Islet precursor cell (in vitro differentiated cells): ENCODE results near the gene CTNND2.
A peak's percentile ranks its signal among the peaks of the same experiment; 100 is the strongest.

ENCODE experiments used
- DNase-seq: peaks from one replicate; pipeline ENCODE4 v3.0.0-alpha.2; 2018

CTNND2 gene, protein sequence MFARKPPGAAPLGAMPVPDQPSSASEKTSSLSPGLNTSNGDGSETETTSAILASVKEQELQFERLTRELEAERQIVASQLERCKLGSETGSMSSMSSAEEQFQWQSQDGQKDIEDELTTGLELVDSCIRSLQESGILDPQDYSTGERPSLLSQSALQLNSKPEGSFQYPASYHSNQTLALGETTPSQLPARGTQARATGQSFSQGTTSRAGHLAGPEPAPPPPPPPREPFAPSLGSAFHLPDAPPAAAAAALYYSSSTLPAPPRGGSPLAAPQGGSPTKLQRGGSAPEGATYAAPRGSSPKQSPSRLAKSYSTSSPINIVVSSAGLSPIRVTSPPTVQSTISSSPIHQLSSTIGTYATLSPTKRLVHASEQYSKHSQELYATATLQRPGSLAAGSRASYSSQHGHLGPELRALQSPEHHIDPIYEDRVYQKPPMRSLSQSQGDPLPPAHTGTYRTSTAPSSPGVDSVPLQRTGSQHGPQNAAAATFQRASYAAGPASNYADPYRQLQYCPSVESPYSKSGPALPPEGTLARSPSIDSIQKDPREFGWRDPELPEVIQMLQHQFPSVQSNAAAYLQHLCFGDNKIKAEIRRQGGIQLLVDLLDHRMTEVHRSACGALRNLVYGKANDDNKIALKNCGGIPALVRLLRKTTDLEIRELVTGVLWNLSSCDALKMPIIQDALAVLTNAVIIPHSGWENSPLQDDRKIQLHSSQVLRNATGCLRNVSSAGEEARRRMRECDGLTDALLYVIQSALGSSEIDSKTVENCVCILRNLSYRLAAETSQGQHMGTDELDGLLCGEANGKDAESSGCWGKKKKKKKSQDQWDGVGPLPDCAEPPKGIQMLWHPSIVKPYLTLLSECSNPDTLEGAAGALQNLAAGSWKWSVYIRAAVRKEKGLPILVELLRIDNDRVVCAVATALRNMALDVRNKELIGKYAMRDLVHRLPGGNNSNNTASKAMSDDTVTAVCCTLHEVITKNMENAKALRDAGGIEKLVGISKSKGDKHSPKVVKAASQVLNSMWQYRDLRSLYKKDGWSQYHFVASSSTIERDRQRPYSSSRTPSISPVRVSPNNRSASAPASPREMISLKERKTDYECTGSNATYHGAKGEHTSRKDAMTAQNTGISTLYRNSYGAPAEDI (N-terminal part only)

GRCh38 chr5:11904265-11904906, at the start of gene CTNND2:
Gene CTNND2 (minus strand): TSS chr5:11904446. CDS start chr5:11903853, 593 bp downstream.
- peak; percentile 92 for DNase-seq

GRCh38 chr5:11946317-11946716, 42.1 kb upstream of the CTNND2 start:
- DNase-seq: no peak

DNA sequence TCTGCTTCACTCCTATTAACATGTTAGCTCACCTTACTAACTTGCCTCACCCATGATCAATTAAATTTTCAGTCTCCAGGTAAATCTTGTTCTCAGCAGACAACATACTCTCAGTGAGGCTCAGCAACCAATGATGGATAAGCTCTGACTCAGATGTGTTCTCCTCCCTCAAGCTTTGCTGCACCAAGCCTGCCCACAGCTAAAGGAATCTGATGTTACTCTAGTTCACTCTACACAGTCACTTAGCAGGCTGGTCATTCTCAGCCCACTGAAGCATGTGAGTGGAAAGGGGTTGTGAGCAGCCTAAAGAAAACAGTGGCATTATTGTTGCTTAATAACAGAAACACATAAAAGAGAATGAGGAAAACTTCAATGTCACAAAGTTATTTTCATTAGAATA, 37.3 kb upstream of the CTNND2 start:
- no peak for DNase-seq

DNA sequence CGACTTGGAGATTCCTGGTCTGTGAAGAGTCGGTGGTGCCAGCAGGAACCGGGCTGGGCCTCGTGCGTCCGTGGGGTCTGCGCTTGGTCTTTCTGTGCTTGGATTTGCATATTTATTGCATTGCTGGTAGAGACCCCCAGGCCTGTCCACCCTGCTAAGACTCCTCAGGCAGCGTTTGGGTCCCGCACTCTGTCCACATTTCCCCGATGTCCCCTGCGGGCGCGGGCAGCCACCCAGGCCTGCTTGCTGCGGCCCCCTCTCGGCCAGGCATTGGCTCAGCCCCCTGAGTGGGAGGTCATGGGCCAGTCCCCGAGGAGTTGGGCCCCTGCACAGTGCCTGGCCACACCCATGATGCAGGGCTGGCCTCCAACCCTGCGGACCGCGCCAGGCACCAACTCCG, 27.4 kb upstream of the CTNND2 start:
- no peak for DNase-seq

GRCh38 chr5:11928909-11929308, 24.7 kb upstream of the CTNND2 start:
- no peak for DNase-seq

DNA sequence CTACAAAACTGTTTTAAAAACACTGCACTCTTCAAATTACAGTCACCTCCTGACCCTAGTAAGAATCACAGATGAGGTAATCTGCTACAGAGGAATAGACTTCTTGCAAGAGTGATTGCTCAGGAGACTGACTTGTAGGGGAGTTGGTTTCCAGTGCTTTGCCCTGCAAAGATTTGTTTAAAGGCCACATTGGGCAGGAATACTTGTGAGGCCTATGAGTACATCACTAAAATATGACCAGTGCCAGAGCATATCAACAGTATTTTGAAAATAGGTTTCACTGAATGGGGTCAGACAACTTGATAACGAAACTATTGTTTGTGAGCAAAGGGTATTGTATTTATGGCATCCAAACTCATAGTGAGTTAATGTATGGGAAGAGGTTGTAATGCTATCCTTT, 21.5 kb upstream of the CTNND2 start:
- no peak for DNase-seq

GRCh38 chr5:11922394-11922793, 18.1 kb upstream of the CTNND2 start:
- DNase-seq: no peak

GRCh38 chr5:11918463-11919045, 14.3 kb upstream of the CTNND2 start:
- no peak for DNase-seq

- DNase-seq: peak; percentile 88
Measured at GRCh38 chr5:11909471-11909870, 5.2 kb upstream of the CTNND2 start.

DNA sequence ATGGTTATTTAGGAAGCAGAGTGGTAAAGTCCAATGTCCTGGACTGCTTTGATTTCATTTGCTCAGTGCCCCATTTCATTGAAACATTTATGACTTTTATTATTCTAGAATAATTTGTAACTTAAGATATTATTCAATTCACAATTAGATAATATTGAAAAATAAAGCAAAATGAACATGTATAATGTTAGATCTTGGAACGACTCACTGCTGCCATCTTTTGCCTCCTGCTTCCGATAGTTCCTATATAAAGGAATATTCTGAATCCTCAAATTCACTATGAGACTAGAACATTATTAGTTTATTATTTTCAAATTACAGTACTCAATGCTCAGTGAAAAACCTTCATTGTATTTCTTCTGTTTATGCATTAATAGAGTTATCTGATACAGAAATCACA, 2.3 kb upstream of the CTNND2 start:
- no peak for DNase-seq

DNA sequence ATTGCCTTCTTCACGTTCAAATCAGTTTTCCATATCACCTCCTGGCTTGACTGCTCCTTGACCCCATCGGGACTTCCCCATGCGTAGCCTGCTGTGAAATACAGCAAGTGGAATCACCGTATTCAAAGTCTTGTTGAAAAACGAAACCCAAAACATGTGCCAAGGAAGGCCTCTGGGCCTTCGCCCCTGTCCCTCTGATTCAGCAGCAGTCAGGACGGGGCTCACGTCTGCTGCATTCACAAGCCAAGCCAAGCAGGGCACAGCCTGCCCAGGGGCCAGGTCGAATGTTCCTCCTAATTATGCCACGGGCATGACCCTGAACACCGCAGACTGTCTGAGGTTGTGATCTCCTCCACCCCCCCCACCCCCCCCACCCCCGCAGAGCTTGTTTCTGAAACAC, 960 bp upstream of the CTNND2 start:
- DNase-seq: no peak

DNA sequence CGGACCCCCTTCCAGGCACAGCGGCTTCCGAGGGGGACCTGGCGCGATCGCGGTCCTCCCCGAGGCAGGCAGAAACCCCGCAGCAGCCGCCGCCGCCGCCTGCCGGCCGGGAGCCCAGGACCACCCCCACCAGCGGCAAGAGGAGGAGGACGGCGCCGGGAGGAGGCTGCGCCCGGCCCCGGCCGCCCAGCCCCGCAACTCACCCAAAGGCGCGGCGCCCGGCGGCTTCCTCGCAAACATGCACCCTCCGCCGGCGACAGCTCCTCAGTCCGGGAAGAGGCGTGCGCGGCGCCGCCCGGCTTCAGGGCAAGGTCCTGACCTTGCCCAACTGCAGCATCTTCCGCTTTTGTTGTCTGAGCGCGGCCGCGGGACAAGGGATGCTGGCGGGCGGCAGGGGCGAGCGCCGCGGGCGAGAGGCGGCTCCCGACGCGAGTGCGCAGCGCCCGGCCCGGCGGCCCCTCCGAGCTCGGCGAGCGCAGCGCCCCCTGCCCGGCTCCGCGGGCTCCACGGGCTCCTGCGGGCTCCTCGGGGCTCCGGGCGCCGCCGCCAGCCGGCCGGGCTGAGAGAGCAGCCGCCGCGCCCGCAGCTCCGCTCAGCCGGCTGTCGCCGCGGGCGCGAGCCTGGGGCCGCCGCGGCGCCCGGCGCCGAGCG, 507 bp downstream of the CTNND2 start:
- DNase-seq: peak; percentile 81

DNA sequence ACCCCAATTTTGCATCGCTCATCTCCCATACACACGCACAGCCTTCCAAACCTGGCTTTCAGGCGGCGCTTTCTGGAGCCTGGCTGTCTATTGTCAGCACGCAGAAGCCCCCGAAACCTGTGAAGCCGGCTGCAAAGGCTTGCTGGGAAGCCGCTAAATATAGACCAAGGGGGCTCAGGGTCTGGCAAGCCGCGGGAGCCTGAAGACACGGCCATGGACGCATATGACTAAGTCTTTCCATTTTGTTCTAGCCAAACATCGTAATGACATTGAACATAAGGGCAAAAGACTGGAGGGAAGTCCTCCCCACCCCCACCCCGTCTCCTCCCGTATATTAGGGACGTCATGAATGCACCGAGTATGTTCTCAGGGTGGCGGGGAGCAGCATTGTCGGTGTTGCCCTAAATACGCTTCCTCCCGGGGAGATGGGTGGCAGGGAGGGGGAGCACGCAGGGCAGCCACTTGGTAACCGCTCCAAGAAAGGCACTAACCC, 1.1 kb downstream of the CTNND2 start:
- DNase-seq: no peak

DNA sequence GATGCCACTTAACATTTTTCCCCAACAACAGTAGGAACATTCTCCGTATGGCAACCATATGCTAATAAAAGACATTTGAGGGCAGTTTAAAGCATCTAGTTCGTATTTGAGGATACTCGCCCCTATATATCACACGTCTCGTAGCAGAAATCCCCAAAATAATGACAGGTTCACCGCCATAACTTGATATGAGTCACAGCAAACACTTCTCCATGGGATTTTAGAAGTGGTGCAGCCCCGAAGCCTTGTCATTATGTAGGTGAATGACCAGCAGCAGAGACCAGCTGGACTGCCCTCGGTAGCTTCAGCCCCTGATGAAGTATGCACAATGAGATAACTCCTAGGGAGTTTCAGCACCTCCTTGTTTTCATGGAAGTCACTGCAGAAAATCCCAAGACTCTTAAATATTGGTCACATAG, 2.0 kb downstream of the CTNND2 start:
- no peak for DNase-seq

GRCh38 chr5:11898787-11899186, 5.5 kb downstream of the CTNND2 start:
- no peak for DNase-seq

- DNase-seq: no peak
Measured at GRCh38 chr5:11897781-11898180, 6.5 kb downstream of the CTNND2 start.

GRCh38 chr5:11894992-11895391, 9.3 kb downstream of the CTNND2 start:
- no peak for DNase-seq

DNA sequence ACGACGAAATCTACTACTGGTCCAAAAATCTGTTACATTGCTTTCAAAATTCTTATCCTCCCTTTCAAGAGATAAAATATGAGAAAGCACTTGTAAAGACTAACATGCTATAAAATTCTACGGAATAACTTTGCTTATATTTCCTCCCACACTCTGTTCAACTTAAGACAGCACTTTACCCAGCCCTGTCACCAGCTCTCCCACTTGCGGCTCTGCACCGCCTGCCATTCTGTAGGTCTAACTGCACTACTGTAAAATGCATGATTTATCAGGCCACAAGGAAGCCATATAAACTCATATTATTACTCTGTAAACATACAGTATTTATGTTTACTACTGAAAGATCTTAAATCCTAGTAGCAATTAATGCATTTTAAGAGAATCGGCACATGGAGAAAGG, 11.4 kb downstream of the CTNND2 start:
- DNase-seq: no peak

- DNase-seq: peak; percentile 59
Measured at GRCh38 chr5:11890777-11891176, 13.5 kb downstream of the CTNND2 start.

- DNase-seq: no peak
Measured at GRCh38 chr5:11888221-11888620, 16.0 kb downstream of the CTNND2 start.

DNA sequence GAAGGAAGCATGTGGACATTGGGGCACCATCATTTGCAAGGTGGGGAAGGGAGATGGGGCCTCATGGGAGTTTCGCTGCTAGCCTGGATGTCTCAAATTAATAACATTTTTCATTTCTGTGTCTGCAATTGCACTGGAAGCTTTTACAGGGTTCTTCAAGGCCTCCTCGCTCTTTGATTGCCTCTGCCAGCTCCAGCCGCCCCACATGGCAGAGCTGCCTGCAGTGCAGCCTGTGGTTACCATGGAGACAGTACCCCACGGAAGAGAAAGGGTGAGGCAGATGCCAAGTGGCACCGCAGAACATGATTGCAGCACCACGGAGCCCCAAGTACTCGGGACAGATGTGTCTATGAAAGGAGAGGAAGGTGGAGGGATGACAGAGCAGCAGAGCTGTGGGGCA, 25.4 kb downstream of the CTNND2 start:
- no peak for DNase-seq

GRCh38 chr5:11873587-11873986, 30.7 kb downstream of the CTNND2 start:
- DNase-seq: no peak
